D721Med (cell line): Measurements from ENCODE around the gene PAN3.

Experiments
- DNase-seq: peaks from one replicate; pipeline ENCODE4 v3.0.0; 2011; ENCODE audit warnings: low spot score; ENCODE audit not compliant: insufficient read length
- FAIRE-seq: peaks from 2 replicates; lab custom pipeline; 2011; peaks lifted over from hg19 to GRCh38; lab: Jason Lieb, UNC
- CTCF ChIP-seq: IDR thresholded peaks from 2 replicates; pipeline ENCODE4 v1.5.1; 2012; ENCODE audit warnings: mild to moderate bottlenecking, control low read depth; ENCODE audit not compliant: insufficient read depth; ENCODE audit errors: missing control alignments

Gene PAN3

DNA sequence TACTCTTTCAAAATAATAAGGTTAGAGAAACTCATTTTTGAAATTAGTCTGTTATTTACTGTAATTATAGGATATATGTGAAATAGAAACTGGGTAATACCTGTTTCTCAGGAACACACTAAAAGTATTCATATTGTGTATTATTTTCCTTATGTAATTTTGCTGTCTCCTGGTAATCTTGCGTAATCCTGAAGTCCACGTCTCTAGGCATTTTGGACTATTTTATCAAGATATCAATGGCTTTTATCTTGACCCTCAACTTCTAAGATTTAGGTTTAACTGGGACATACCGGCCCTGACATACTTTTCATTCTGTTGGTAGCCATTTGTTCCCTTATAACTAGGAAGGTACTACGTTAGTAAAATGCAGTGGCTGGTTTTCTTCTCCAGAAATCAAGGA is 80.3 kb downstream of the PAN3 start:
- DNase-seq (no peak), FAIRE-seq (no peak)
- no peak for TF ChIP-seq CTCF

GRCh38 chr13:28219408-28220099 is 81.2 kb downstream of the PAN3 start:
- no peak for DNase-seq
- no peak for FAIRE-seq
- TF ChIP-seq CTCF, result no peak

DNA sequence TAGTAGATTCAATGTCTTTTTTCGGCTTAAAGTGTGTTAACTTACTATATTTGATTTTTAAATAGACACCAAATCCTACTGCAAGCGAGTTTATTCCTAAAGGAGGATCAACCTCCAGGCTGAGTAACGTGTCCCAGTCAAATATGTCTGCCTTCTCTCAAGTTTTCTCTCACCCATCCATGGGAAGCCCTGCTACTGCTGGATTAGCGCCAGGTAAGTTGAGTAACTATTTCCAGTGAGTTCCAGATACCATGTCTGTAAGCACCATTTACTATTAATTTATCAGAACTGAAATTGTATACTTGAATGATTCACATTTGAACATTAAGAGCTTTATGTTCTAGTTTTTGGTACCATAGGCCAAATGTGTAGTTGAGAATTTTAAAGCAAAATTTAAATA is 81.8 kb downstream of the PAN3 start:
- DNase-seq (no peak), FAIRE-seq (no peak)
- no peak for TF ChIP-seq CTCF

DNA sequence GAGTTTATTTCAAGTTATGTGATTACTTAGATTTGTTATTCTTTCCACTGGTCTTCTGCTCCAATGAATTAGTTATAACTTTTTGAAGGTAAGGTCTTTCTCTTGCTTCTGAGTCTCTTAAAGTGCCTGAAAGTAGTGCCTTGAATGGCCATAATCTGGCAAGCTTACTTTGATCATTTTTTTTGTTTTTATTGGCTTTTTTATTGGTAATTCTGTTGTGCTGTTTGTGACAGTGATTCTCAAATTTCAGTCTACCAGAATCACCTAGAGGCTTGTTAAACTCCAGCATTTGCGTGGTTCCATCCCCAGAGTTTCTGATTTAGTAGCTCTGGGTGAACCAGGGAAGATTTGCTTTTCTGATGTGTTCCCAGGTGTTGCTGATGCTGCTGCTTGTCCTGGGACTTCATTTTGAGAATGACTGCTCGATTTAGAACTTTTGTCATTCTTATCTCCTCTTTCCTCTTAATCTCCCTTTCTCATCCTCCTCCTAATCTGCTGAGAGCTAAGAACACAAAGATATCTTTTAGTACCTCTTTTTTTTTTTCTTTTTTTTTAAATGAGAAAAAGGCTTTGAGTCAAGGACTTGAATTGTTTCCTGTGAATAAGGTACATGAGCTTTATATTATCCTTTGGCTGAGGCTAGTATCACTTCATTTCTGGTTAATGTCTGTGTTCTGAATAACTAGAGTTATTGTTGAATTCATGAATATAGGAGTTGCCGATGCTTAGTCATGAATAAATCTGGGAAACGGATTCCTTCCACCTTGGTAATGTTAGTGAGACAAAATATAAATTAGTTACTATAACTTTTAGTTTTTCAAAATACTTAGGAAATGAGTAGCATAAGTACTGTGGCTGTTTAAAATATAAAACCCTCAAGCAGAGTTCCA is 91.4 kb downstream of the PAN3 start:
- no peak for FAIRE-seq
- TF ChIP-seq CTCF, result no peak
- DNase-seq, result no peak

GRCh38 chr13:28231642-28232041 is 93.3 kb downstream of the PAN3 start:
- FAIRE-seq (no peak), DNase-seq (no peak)
- no peak for TF ChIP-seq CTCF

- no peak for DNase-seq
Observed at GRCh38 chr13:28237944-28238343, 99.6 kb downstream of the PAN3 start.

More at GRCh38 chr13:28237944-28238343, 99.6 kb downstream of the PAN3 start:
- no peak for TF ChIP-seq CTCF
- no peak for FAIRE-seq
